ENCODE measurements around the gene PPP1CA. TPM values are rescaled to one million over a fixed set of nuclear protein-coding genes. Genes with fewer than 3 reads are reported as not detected.

PPP1CA gene
- total RNA-seq, 1 experiment from 2014 or later, result 238 TPM

- H4K20me1 ChIP-seq (ENCODE audit: insufficient read depth), result no peaks in the 10 kb centered on the region
- BruUV-seq (replicated peaks), result no TSS peak
- DNase-seq (ENCODE audit: low read depth, low spot score) (no peak), ATAC-seq (no peak)
- peak overlapping the region; percentile 88 for H3K4me2 ChIP-seq (ENCODE audit: low read length)
- H3K79me2 ChIP-seq (ENCODE audit: insufficient read depth, low read length), result peaks cover 7% of the 10 kb centered on the region
- H3K9ac ChIP-seq (ENCODE audit: low read length), result peak overlapping the region; percentile 100
- no peaks in the 10 kb centered on the region for H3K9me2 ChIP-seq (ENCODE audit: insufficient read depth)
- no peaks in the 10 kb centered on the region for H3K9me3 ChIP-seq (ENCODE audit: control insufficient read depth in 1 of 2, insufficient read depth in 1 of 2, low read depth in 1 of 2, low read length in 2 of 2)
- peak overlapping the region; percentile 100 for H3K27ac ChIP-seq (ENCODE audit: low read depth, low read length)
- ChIA-PET POLR2A (interaction anchor here (1.0 to 15.1 kb wide), 2 partner anchors 9 to 23 kb away, joined by 3 to 210 read pairs; partner anchors contain the start of gene POLD4), CTCF (interaction anchor here (0.9 to 15.5 kb wide), 5 partner anchors 20 to 60 kb away, joined by 4 to 456 read pairs (median 8); partner anchors contain the start of genes POLD4 and PPP1CA), RAD21 (ENCODE audit: low non-redundant PET in 1 of 2, low total read pairs in 2 of 2, uncharacterized antibody in 2 of 2, unreplicated experiment in 2 of 2) (interaction anchor here in 1 of 2 experiments (0.8 to 1.2 kb wide), 2 partner anchors 20 to 21 kb away, joined by 3 to 5 read pairs; no protein-coding TSS in a partner anchor)
- H3K27me3 ChIP-seq (ENCODE audit: insufficient read depth, low read length), result no peaks in the 10 kb centered on the region
- intact Hi-C loops (cut with micrococcal nuclease), result no loop called here
- H3K36me3 ChIP-seq (ENCODE audit: control insufficient read depth in 1 of 2, insufficient read depth in 2 of 2, low read length in 2 of 2), result no peaks in the 10 kb centered on the region
- peaks cover 70 to 86% of the 10 kb centered on the region in 2 experiments for H3K4me1 ChIP-seq (ENCODE audit: control insufficient read depth in 1 of 2, insufficient read depth in 2 of 2, low read length in 2 of 2)
- no peak overlapping the region for H2AFZ ChIP-seq (ENCODE audit: low read depth, low read length, poor library complexity, severe bottlenecking)
- H3K4me3 ChIP-seq (replicated peaks in 1 of 2; ENCODE audit: low read depth in 1 of 2, low read length in 2 of 2), result peak overlapping the region; percentile 9 to 28; a peak in 3 of 4 replicates
- TF ChIP-seq POLR2AphosphoS5 (IDR thresholded peaks at IDR 0.05; ENCODE audit: low read depth, low read length), result peak; percentile 64
- TF ChIP-seq FOSL1 (IDR thresholded peaks at IDR 0.05; ENCODE audit: low read depth), result no peak
These were observed 24.5 kb downstream of the PPP1CA start for GRCh38 chr11:67376873-67377808.

DNA sequence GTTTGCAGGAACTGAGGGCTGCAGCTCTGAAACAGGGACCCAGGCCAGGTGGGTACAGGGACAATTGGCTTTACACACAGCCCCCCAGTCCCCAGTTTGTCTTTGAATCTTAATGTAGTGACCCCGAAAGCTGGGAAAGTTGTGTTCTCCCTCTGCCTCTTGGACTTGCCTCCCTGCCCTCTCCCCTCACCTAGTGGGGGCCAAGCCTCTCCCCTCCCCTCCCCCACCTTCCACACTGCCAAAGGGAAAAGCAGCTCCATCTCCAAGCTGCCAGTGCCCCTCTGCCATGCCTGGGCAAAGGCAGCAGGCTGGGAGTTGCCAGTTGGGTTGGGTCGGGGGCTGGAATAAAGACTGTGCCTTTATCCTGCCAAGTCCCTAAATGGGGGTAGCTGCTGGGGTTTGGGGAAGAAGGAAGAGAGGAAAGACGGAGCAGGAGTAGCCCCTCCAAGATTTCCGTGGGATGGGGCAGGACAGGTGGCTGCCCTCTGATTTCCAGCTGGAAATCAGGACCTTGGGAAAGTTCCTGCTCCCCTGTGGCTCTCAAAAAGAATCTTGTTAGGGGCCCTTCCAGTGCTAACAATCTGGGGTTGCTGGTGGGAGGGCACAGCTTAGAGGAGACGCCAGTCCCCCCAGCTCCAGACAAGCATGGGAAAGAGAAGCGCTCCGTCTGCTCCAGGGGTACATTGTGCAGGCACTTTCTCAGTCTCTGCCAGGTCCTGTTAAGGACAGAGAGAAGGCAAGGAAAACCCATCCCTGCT is 25.4 kb downstream of the PPP1CA start:
- Histone ChIP-seq H3K27ac (ENCODE audit: low read depth, low read length) (peak overlapping the region; percentile 100), H3K9me2 (ENCODE audit: insufficient read depth) (no peaks in the 10 kb centered on the region), H3K27me3 (ENCODE audit: insufficient read depth, low read length) (no peaks in the 10 kb centered on the region), H3K4me3 (replicated peaks in 1 of 2; ENCODE audit: low read depth in 1 of 2, low read length in 2 of 2) (no peak overlapping the region), H3K4me2 (ENCODE audit: low read length) (peak overlapping the region; percentile 88), H3K9me3 (ENCODE audit: control insufficient read depth in 1 of 2, insufficient read depth in 1 of 2, low read depth in 1 of 2, low read length in 2 of 2) (no peaks in the 10 kb centered on the region), H3K79me2 (ENCODE audit: insufficient read depth, low read length) (peaks cover 16% of the 10 kb centered on the region), H3K9ac (ENCODE audit: low read length) (peak overlapping the region; percentile 100), H3K4me1 (ENCODE audit: control insufficient read depth in 1 of 2, insufficient read depth in 2 of 2, low read length in 2 of 2) (peaks cover 73 to 86% of the 10 kb centered on the region in 2 experiments), H2AFZ (ENCODE audit: low read depth, low read length, poor library complexity, severe bottlenecking) (no peak overlapping the region), H4K20me1 (ENCODE audit: insufficient read depth) (no peaks in the 10 kb centered on the region), H3K36me3 (ENCODE audit: control insufficient read depth in 1 of 2, insufficient read depth in 2 of 2, low read length in 2 of 2) (no peaks in the 10 kb centered on the region)
- ATAC-seq (no peak), DNase-seq (ENCODE audit: low read depth, low spot score) (no peak)
- ChIA-PET POLR2A (interaction anchor here (1.0 to 15.1 kb wide), 2 partner anchors 16 to 22 kb away, joined by 3 to 210 read pairs; partner anchors contain the start of genes POLD4 and RAD9A), RAD21 (ENCODE audit: low non-redundant PET in 1 of 2, low total read pairs in 2 of 2, uncharacterized antibody in 2 of 2, unreplicated experiment in 2 of 2) (interaction anchor here in 1 of 2 experiments (1.2 kb wide), 1 partner anchor 20 kb away, joined by 3 read pairs; no protein-coding TSS in a partner anchor), CTCF (interaction anchor here (0.9 to 15.5 kb wide), 4 partner anchors 19 to 59 kb away, joined by 8 to 456 read pairs (median 8); partner anchors contain the start of genes POLD4 and PPP1CA)
- BruUV-seq (replicated peaks), result no TSS peak
- intact Hi-C loops (cut with micrococcal nuclease), result no loop called here
- TF ChIP-seq, protein P1, sequence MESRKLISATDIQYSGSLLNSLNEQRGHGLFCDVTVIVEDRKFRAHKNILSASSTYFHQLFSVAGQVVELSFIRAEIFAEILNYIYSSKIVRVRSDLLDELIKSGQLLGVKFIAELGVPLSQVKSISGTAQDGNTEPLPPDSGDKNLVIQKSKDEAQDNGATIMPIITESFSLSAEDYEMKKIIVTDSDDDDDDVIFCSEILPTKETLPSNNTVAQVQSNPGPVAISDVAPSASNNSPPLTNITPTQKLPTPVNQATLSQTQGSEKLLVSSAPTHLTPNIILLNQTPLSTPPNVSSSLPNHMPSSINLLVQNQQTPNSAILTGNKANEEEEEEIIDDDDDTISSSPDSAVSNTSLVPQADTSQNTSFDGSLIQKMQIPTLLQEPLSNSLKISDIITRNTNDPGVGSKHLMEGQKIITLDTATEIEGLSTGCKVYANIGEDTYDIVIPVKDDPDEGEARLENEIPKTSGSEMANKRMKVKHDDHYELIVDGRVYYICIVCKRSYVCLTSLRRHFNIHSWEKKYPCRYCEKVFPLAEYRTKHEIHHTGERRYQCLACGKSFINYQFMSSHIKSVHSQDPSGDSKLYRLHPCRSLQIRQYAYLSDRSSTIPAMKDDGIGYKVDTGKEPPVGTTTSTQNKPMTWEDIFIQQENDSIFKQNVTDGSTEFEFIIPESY (IDR thresholded peaks at IDR 0.05; ENCODE audit: extremely low read depth, insufficient replicate concordance, low read length), result no peak
- TF ChIP-seq JUND (IDR thresholded peaks at IDR 0.05) (no peak), EGR1 (IDR thresholded peaks at IDR 0.05; ENCODE audit: low read depth) (no peak), RAD21 (IDR thresholded peaks at IDR 0.05; ENCODE audit: low read depth) (no peak), TCF7L2 (IDR thresholded peaks at IDR 0.05; ENCODE audit: borderline replicate concordance, extremely low read depth, insufficient read depth, insufficient read length) (no peak), ZFX (IDR thresholded peaks at IDR 0.05) (no peak), CEBPB (IDR thresholded peaks at IDR 0.05; ENCODE audit: low read depth) (no peak), EZH2phosphoT487 (IDR thresholded peaks at IDR 0.05; ENCODE audit: borderline replicate concordance) (no peak), FOSL1 (IDR thresholded peaks at IDR 0.05; ENCODE audit: low read depth) (no peak)
- TF ChIP-seq, protein P2, sequence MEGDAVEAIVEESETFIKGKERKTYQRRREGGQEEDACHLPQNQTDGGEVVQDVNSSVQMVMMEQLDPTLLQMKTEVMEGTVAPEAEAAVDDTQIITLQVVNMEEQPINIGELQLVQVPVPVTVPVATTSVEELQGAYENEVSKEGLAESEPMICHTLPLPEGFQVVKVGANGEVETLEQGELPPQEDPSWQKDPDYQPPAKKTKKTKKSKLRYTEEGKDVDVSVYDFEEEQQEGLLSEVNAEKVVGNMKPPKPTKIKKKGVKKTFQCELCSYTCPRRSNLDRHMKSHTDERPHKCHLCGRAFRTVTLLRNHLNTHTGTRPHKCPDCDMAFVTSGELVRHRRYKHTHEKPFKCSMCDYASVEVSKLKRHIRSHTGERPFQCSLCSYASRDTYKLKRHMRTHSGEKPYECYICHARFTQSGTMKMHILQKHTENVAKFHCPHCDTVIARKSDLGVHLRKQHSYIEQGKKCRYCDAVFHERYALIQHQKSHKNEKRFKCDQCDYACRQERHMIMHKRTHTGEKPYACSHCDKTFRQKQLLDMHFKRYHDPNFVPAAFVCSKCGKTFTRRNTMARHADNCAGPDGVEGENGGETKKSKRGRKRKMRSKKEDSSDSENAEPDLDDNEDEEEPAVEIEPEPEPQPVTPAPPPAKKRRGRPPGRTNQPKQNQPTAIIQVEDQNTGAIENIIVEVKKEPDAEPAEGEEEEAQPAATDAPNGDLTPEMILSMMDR (IDR thresholded peaks at IDR 0.05 in 2 of 3, conservative IDR thresholded peaks at IDR 0.05 in 1 of 3; ENCODE audit: borderline replicate concordance in 1 of 3, insufficient read depth in 1 of 3, low read depth in 2 of 3, low read length in 2 of 3), result no peak
